ENCODE measurements around the gene FAM120B.

DNA sequence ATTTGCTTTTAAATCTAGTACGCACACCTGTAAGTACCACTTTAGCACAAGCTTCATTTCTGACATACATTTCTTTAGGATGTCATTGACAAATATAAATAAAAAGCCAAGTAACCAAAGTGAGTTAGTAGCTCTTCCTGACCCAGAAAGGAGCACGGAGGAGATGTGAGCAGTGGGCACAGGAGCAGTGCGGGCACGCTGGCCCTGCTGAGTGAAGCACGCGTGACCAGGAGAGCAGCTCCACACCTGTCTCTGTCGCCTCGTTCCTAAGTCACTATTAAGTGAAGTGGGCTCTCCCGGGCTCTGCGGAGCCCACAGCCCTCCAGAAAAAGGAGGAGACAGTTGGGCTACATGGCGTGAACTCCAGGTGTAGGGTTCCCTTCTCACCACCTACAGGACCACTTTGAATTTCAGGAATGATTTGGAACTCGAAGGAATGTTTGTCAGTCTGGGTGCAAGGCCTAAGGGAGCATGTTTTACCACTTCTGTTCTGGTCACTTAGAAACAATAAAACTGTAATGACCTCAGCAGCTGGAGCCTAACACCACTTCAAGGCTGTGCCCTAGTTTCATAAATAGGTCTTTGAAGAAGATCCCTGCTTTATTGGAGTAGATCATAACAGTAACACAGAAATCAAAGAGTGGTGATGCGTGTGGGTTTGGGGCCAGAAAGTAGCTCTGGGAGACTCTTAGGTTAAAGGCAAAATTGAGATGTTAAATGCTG is 95.9 kb downstream of the FAM120B start:
- TF ChIP-seq EZH2 (IDR thresholded peaks at IDR 0.05; ENCODE audit: insufficient read depth, poor library complexity, severe bottlenecking) (no peak), EZH2phosphoT487 (IDR thresholded peaks at IDR 0.05; ENCODE audit: insufficient read depth, low read depth) (no peak)
